COLO829 (cell line): ENCODE data around the gene AREG.
A peak's percentile ranks its signal among the peaks of the same experiment; 100 is the strongest.

Source experiments
- DNase-seq: peaks from one replicate; pipeline ENCODE4 v3.0.0; 2012; ENCODE audit warnings: low spot score

The AREG gene

DNA sequence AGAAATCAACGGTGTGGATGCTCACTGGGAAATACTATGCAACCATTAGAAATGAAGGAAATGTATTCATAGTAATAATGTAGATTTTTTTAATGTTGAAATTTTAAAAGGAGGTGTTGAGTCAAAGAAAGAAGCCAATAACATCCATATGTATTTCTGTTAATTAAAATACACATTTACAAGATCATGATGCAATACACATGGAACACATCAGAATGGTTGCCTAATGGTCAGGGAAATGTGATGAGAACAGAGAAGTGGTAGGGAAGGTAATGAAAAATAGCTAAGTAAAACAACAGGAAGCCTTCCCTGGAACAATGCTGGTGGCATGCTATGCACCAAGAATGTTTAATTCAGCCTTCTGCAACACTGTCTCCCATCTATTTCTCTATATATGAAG, 18.2 kb downstream of the AREG start:
- no peak for DNase-seq

GRCh38 chr4:74464291-74464690, 19.4 kb downstream of the AREG start:
- DNase-seq = no peak

GRCh38 chr4:74466242-74466641, 21.3 kb downstream of the AREG start:
- no peak for DNase-seq

DNA sequence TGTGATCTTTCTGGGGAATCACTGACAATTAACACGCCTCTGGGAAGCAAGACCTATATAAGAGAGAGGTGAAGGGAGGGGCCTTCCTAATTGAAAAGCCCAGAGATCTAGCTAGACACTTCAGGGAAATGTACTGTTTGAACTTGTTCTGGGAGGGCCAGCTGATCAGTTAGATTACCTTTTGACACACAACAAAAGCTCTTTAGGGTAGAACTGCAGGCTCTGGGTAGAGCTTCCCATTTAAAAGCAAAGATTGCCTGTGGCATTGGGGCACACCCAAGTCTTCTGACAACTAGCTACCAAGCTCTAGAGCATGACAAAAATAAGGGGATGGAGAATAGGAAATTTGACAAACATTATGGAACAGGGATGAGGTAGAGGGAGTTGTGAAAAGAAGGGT, 26.3 kb downstream of the AREG start:
- DNase-seq = no peak

GRCh38 chr4:74473155-74473811, 28.3 kb downstream of the AREG start:
- DNase-seq = peak; percentile 54

GRCh38 chr4:74474345-74475090, 29.6 kb downstream of the AREG start:
- DNase-seq = no peak

GRCh38 chr4:74475091-74475800, 30.3 kb downstream of the AREG start:
- DNase-seq = no peak

DNA sequence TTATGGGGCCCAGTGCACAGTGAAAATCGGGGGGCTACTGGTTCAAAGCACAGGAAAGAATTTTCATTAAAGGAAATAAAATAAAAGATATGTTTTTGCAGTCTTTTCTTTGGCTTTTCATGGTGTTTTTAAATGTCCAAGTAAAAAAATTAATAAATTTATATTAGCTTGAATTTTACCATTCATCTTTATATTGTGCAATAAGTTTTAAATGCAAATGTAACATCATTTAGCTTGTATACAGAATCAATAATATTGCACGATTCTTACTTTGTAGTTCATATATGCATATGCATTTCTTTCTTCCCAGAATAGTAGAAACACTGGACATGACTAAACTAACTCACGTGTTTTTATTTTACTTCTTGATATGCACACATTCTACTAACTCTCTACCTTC, 31.0 kb downstream of the AREG start:
- DNase-seq = no peak

DNA sequence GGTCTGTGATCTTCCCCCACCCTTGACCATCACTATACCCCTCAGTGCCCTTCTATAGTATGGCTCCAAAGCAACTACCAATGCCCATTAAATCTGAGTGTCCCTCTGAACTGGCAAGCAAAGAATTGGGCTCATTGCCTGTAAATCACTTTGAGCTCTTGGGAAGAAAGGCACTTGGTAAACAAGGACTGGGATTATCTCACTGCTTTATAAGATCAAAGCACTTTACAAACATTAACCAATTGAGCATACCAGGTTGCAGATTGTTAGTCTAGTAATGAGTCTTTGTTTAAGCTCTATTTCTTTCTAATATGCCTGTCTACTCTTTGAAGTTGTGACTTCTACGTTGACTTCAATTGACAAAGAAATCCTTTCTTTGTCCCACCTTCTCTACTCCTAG, 34.1 kb downstream of the AREG start:
- DNase-seq = no peak

GRCh38 chr4:74480267-74480666, 35.3 kb downstream of the AREG start:
- DNase-seq = no peak

DNA sequence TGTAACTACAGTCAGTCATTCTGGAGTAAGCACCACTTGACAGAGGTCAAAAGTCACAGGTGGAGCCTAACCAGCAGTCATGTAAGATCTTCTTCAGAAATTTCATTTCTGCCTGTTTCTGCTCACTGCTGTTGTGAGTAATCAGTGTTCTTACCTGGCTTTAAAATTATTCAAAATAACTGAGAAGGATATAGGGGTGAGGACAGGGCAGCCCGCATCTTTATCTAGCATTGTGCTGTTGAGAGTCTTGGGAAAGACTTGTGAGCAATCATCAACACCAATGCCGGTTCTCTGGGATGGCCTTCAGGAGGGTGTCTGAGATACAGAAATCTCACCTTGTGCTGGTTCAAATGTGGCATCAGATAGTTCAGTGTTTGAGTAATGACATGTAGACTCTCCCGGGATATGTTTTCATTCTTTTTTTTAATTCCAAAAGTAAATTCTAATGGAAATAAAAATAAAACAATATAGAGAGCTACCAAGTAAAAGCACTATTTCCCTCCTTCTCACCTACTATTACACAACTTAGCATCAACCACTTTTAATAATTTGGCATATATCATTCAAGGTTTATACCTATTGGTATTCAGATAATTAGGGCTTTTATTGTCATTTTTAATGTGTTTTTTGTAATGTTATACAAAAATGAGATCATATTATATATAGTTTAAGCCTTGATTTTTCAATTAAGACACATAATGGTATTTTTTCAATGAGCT, 37.1 kb downstream of the AREG start:
- no peak for DNase-seq

DNA sequence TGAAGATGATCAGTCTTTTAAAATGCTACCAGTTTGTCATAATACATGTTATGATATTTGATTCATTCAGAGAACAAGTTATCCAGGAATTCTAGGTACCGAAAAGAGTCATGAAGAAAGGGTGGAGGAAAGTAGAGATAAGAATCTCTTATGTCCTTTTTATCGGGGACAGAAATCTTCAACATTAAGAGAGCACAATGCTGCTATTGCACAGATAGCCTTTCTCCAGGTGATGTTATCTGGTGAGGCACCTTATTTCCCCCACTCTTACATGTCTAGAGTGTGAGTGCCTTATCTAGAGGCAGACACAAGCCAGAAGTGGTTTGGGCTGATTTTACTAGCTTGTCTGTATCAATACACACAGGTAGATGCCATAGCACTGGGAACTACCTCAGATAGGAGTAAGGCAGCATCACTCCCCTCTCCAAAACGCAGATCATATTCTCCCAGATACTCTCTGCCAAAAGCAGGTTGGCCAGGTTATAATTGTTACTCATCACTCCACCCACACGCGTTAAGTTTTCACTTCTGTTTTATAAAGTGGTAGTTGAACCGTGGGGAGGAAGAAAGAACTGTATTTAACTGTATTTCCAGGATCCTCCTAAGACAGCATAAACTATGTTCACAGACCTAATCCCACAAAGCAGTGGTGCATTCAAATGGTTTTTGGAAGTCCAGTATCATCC, 38.4 kb downstream of the AREG start:
- no peak for DNase-seq

- no peak for DNase-seq
Measured at GRCh38 chr4:74486905-74487304, 42.0 kb downstream of the AREG start.

- DNase-seq = no peak
Measured at GRCh38 chr4:74487771-74488170, 42.8 kb downstream of the AREG start.

- no peak for DNase-seq
Measured at GRCh38 chr4:74490736-74491135, 45.8 kb downstream of the AREG start.

- DNase-seq = no peak
Measured at GRCh38 chr4:74499986-74500781, 55.2 kb downstream of the AREG start.

DNA sequence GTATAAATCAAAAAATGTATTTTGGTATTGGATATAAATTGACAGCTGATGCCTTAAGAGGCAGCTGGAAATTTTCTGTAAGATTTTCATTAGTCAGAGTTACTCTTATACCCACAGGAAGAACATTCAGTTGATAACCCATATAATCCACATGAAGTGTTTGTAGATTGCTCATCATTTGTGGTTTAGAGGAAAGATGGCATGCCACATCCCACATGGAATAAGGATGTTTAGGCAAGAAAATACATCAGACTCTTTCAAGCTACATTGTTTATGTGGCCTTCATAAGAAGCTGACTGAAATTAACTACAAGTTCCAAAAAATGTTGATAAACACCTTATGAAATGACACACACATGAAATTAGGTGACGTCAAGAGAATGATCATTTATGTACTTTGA, 56.6 kb downstream of the AREG start:
- peak; percentile 5 for DNase-seq

- peak; percentile 55 for DNase-seq
Measured at GRCh38 chr4:74503580-74503979, 58.6 kb downstream of the AREG start.

- no peak for DNase-seq
Measured at GRCh38 chr4:74504212-74504611, 59.3 kb downstream of the AREG start.
